Measurements from ENCODE around the gene NME9. TPM values are rescaled to one million over a fixed set of nuclear protein-coding genes. Genes with fewer than 3 reads are reported as not detected.

NME9 gene
- total and polyA plus RNA-seq, 2 donors (not counting 1 experiment from before 2014, with no cell fraction given), result not detected

- Histone ChIP-seq H3K27ac (ENCODE audit: insufficient read depth, low read length) (no peak overlapping the region), H3K79me2 (ENCODE audit: control insufficient read depth, insufficient read depth, low read length) (no peaks in the 10 kb centered on the region)
These were observed 40.7 kb upstream of the NME9 start for GRCh38 chr3:138370321-138370720.

GRCh38 chr3:138369151-138369900 is 39.7 kb upstream of the NME9 start:
- Histone ChIP-seq H4K20me1 (ENCODE audit: control insufficient read depth, extremely low read depth, insufficient read depth, low read length) (peaks cover under 1% of the 10 kb centered on the region), H3K9me3 (ENCODE audit: control insufficient read depth, insufficient read depth, low read depth, low read length) (no peaks in the 10 kb centered on the region), H2AFZ (ENCODE audit: low read length) (no peak overlapping the region), H3K27ac (ENCODE audit: insufficient read depth, low read length) (no peak overlapping the region), H3K9ac (ENCODE audit: insufficient read depth, low read length) (no peak overlapping the region), H3K36me3 (ENCODE audit: control insufficient read depth, insufficient read depth, low read length) (no peaks in the 10 kb centered on the region), H3K27me3 (ENCODE audit: control insufficient read depth, insufficient read depth, low read length) (no peaks in the 10 kb centered on the region), H3K79me2 (ENCODE audit: control insufficient read depth, insufficient read depth, low read length) (no peaks in the 10 kb centered on the region), H3K4me3 (replicated peaks in 1 of 4; ENCODE audit: control extremely low read depth in 1 of 4, insufficient read depth in 1 of 4, low read depth in 3 of 4, low read length in 4 of 4) (no peak overlapping the region), H3K4me1 (ENCODE audit: control insufficient read depth, extremely low read depth, insufficient read depth, low read length) (no peaks in the 10 kb centered on the region), H3K4me2 (ENCODE audit: extremely low read depth, insufficient read depth, low read length) (no peak overlapping the region)
- TF ChIP-seq CTCF (conservative IDR thresholded peaks at IDR 0.05 in 1 of 2, IDR thresholded peaks at IDR 0.05 in 1 of 2; ENCODE audit: low read depth in 1 of 2, low read length in 2 of 2) (no peak), EZH2 (IDR thresholded peaks at IDR 0.05; ENCODE audit: low read length, missing control alignments) (no peak)
- DNase-seq (ENCODE audit: low read depth in 2 of 2), result no peak

More at GRCh38 chr3:138370321-138370720, 40.7 kb upstream of the NME9 start:
- H3K9ac ChIP-seq (ENCODE audit: insufficient read depth, low read length), result no peak overlapping the region
- H4K20me1 ChIP-seq (ENCODE audit: control insufficient read depth, extremely low read depth, insufficient read depth, low read length), result no peaks in the 10 kb centered on the region
- no peaks in the 10 kb centered on the region for H3K27me3 ChIP-seq (ENCODE audit: control insufficient read depth, insufficient read depth, low read length)
- H2AFZ ChIP-seq (ENCODE audit: low read length), result no peak overlapping the region
- no peak for TF ChIP-seq EZH2 (IDR thresholded peaks at IDR 0.05; ENCODE audit: low read length, missing control alignments)
- TF ChIP-seq CTCF (conservative IDR thresholded peaks at IDR 0.05 in 1 of 2, IDR thresholded peaks at IDR 0.05 in 1 of 2; ENCODE audit: low read depth in 1 of 2, low read length in 2 of 2), result no peak
- no peaks in the 10 kb centered on the region for H3K4me1 ChIP-seq (ENCODE audit: control insufficient read depth, extremely low read depth, insufficient read depth, low read length)
- no peak for DNase-seq (ENCODE audit: low read depth in 2 of 2)
- no peak overlapping the region for H3K4me3 ChIP-seq (replicated peaks in 1 of 4; ENCODE audit: control extremely low read depth in 1 of 4, insufficient read depth in 1 of 4, low read depth in 3 of 4, low read length in 4 of 4)
- H3K36me3 ChIP-seq (ENCODE audit: control insufficient read depth, insufficient read depth, low read length), result no peaks in the 10 kb centered on the region
- no peak overlapping the region for H3K4me2 ChIP-seq (ENCODE audit: extremely low read depth, insufficient read depth, low read length)
- H3K9me3 ChIP-seq (ENCODE audit: control insufficient read depth, insufficient read depth, low read depth, low read length), result no peaks in the 10 kb centered on the region

GRCh38 chr3:138367911-138368310 is 38.3 kb upstream of the NME9 start:
- H4K20me1 ChIP-seq (ENCODE audit: control insufficient read depth, extremely low read depth, insufficient read depth, low read length), result peaks cover 1% of the 10 kb centered on the region
- H3K27me3 ChIP-seq (ENCODE audit: control insufficient read depth, insufficient read depth, low read length), result no peaks in the 10 kb centered on the region
- no peak overlapping the region for H3K9ac ChIP-seq (ENCODE audit: insufficient read depth, low read length)
- H3K36me3 ChIP-seq (ENCODE audit: control insufficient read depth, insufficient read depth, low read length), result no peaks in the 10 kb centered on the region
- no peaks in the 10 kb centered on the region for H3K4me1 ChIP-seq (ENCODE audit: control insufficient read depth, extremely low read depth, insufficient read depth, low read length)
- DNase-seq (ENCODE audit: low read depth in 2 of 2), result peak in 1 of 2 donors; percentile 45
- no peak overlapping the region for H3K4me2 ChIP-seq (ENCODE audit: extremely low read depth, insufficient read depth, low read length)
- H2AFZ ChIP-seq (ENCODE audit: low read length), result no peak overlapping the region
- no peak overlapping the region for H3K27ac ChIP-seq (ENCODE audit: insufficient read depth, low read length)
- TF ChIP-seq EZH2 (IDR thresholded peaks at IDR 0.05; ENCODE audit: low read length, missing control alignments), result no peak
- no peak for TF ChIP-seq CTCF (conservative IDR thresholded peaks at IDR 0.05 in 1 of 2, IDR thresholded peaks at IDR 0.05 in 1 of 2; ENCODE audit: low read depth in 1 of 2, low read length in 2 of 2)
- H3K4me3 ChIP-seq (replicated peaks in 1 of 4; ENCODE audit: control extremely low read depth in 1 of 4, insufficient read depth in 1 of 4, low read depth in 3 of 4, low read length in 4 of 4), result no peak overlapping the region
- no peaks in the 10 kb centered on the region for H3K9me3 ChIP-seq (ENCODE audit: control insufficient read depth, insufficient read depth, low read depth, low read length)
- H3K79me2 ChIP-seq (ENCODE audit: control insufficient read depth, insufficient read depth, low read length), result no peaks in the 10 kb centered on the region
